Neuronal stem cell (in vitro differentiated cells): ENCODE results near the gene REN.
A peak's percentile ranks its signal among the peaks of the same experiment; 100 is the strongest.

Experiments
- DNase-seq: peaks from one replicate; pipeline ENCODE4 v3.0.0-alpha.2; 2013; ENCODE audit warnings: low spot score
- H2AFZ ChIP-seq: one replicate; pipeline ENCODE4 v1.6.1; 2013; ENCODE audit warnings: mild to moderate bottlenecking, low read length, inconsistent platforms
- H2AK5ac ChIP-seq: 2 replicates; pipeline ENCODE4 v1.6.1; 2013; ENCODE audit warnings: low read depth, mild to moderate bottlenecking, inconsistent platforms, low read length, moderate library complexity, mixed read lengths
- H2BK120ac ChIP-seq: 2 replicates; pipeline ENCODE4 v1.6.1; 2013; ENCODE audit warnings: low read depth, mild to moderate bottlenecking, inconsistent platforms, low read length, moderate library complexity, mixed read lengths
- H2BK12ac ChIP-seq: one replicate; pipeline ENCODE4 v1.6.1; 2013; ENCODE audit warnings: low read length, inconsistent platforms
- H2BK15ac ChIP-seq: 2 replicates; pipeline ENCODE4 v1.6.1; 2013; ENCODE audit warnings: mild to moderate bottlenecking, low read length, inconsistent platforms, mixed read lengths
- H2BK5ac ChIP-seq: one replicate; pipeline ENCODE4 v1.6.1; 2013; ENCODE audit warnings: inconsistent platforms, mild to moderate bottlenecking, low read length, moderate library complexity
- H3K14ac ChIP-seq: one replicate; pipeline ENCODE4 v1.6.1; 2013; ENCODE audit warnings: low read length, inconsistent platforms
- H3K18ac ChIP-seq: 2 replicates; pipeline ENCODE4 v1.6.1; 2013; ENCODE audit warnings: low read length, inconsistent platforms
- H3K23ac ChIP-seq: 2 replicates; pipeline ENCODE4 v1.6.1; 2013; ENCODE audit warnings: low read depth, mild to moderate bottlenecking, mixed read lengths, low read length, inconsistent platforms; ENCODE audit not compliant: poor library complexity
- H3K27ac ChIP-seq: replicated peaks from 3 replicates; pipeline ENCODE4 v1.5.1; 2013; ENCODE audit warnings: low read length, inconsistent platforms
- H3K27me3 ChIP-seq, 3 experiments: 2 replicates each; pipeline ENCODE4 v1.6.1; 2013; ENCODE audit warnings: low read length in 3 of 3, mild to moderate bottlenecking in 2 of 3, inconsistent platforms in 1 of 3, low read depth in 1 of 3, mixed read lengths in 1 of 3, moderate library complexity in 1 of 3; ENCODE audit not compliant: control insufficient read depth in 3 of 3, insufficient read depth in 3 of 3
- H3K36me3 ChIP-seq, 2 donors: replicated peaks in 1 of 2; 2 replicates each; pipeline ENCODE4 v1.6.1; 2013; ENCODE audit warnings: low read length in 2 of 2; ENCODE audit not compliant: control insufficient read depth in 2 of 2, insufficient read depth in 2 of 2
- H3K4ac ChIP-seq: 2 replicates; pipeline ENCODE4 v1.6.1; 2013; ENCODE audit warnings: inconsistent platforms, mild to moderate bottlenecking, low read length, moderate library complexity
- H3K4me1 ChIP-seq, 2 donors: 1 replicate in 1 of 2; 2 replicates in 1 of 2; pipeline ENCODE4 v1.6.1; 2013; ENCODE audit warnings: low read length in 2 of 2, low read depth in 1 of 2; ENCODE audit not compliant: control insufficient read depth in 2 of 2, insufficient read depth in 1 of 2
- H3K4me2 ChIP-seq: one replicate; pipeline ENCODE4 v1.6.1; 2013; ENCODE audit warnings: mild to moderate bottlenecking, low read length, inconsistent platforms; ENCODE audit not compliant: insufficient read depth, poor library complexity, severe bottlenecking
- H3K4me3 ChIP-seq, 2 donors: 2 replicates each; pipeline ENCODE4 v1.5.1; 2013; ENCODE audit warnings: low read length in 2 of 2, mild to moderate bottlenecking in 2 of 2, inconsistent platforms in 1 of 2, moderate library complexity in 1 of 2
- H3K79me1 ChIP-seq: one replicate; pipeline ENCODE4 v1.6.1; 2013; ENCODE audit warnings: low read depth, mild to moderate bottlenecking, inconsistent platforms, low read length, moderate library complexity
- H3K9ac ChIP-seq: one replicate; pipeline ENCODE4 v1.6.1; 2013; ENCODE audit warnings: mild to moderate bottlenecking, low read depth, low read length, inconsistent platforms; ENCODE audit not compliant: poor library complexity
- H3K9me3 ChIP-seq, 2 donors: replicated peaks in 1 of 2; 2 replicates each; pipeline versions ENCODE3 to v1.6.1; 2013; ENCODE audit warnings: low read length in 2 of 2, mild to moderate bottlenecking in 2 of 2, inconsistent platforms in 1 of 2, low read depth in 1 of 2, mixed read lengths in 1 of 2, moderate library complexity in 1 of 2; ENCODE audit not compliant: control insufficient read depth in 2 of 2, insufficient read depth in 1 of 2
- H4K8ac ChIP-seq: one replicate; pipeline ENCODE4 v1.6.1; 2013; ENCODE audit warnings: low read depth, mild to moderate bottlenecking, inconsistent platforms, low read length, moderate library complexity
- H4K91ac ChIP-seq: one replicate; pipeline ENCODE4 v1.6.1; 2013; ENCODE audit warnings: low read length, low read depth, mild to moderate bottlenecking, inconsistent platforms; ENCODE audit not compliant: poor library complexity
- WGBS, 2 donors: extraction: QIAGEN DNeasy Blood & Tissue Kit; methylation state at CpG; one replicate each; pipeline ENCODE4 v1.1.7; 2013; ENCODE audit warnings: missing lambda C conversion rate in 2 of 2, mixed read lengths in 1 of 2; ENCODE audit not compliant: insufficient read length in 2 of 2, insufficient replicate concordance in 1 of 2; ENCODE audit errors: extremely low coverage in 2 of 2; 5-methylcytosine and 5-hydroxymethylcytosine counted together

Gene REN

DNA sequence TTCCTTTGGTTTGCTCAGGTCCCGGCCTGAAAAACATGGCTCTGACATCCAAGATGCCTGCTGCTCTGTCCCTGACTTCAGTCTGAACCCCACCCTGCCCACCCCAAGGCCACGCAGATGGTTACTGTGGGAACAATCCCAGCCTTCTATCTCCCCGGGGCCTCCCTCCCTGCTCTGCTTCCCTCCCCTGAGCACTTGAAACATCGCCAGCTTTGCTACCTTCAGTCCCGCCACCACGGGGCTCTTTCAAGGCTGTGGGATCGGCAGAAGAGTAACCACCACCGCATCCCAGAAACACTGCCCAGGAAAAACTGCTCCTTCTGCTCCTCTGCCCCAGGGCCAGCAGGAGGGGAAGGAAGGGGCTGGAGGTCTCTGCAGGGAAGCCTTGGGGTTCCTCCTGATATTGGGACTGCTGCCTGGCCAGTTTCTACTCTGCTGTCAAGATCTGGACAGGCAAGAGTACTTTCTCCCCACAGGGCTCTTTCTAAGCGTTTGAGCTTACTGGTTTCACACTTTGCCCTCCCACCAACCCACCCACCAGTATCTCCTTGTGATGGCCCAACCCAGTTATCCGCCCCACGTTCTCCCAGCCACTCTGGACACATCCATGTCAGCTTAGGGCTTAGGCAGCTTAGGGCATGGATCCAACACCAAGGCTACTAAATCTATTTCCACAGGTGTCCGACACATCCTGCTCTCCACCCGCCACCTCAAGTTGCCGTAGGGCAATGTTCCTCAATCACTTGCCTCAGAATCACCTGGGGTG, 22.7 kb downstream of the REN start:
- Histone ChIP-seq H2AFZ (no peak overlapping the region), H3K36me3 (no peaks in the 10 kb centered on the region), H3K79me1 (no peaks in the 10 kb centered on the region), H3K9ac (no peak overlapping the region), H2BK5ac (no peak overlapping the region), H3K23ac (no peak overlapping the region), H4K91ac (no peak overlapping the region), H3K27me3 (peaks cover 0 to 3% (median 0%) of the 10 kb centered on the region in 3 experiments), H3K4ac (no peak overlapping the region), H4K8ac (no peak overlapping the region), H3K14ac (no peak overlapping the region), H3K9me3 (no peaks in the 10 kb centered on the region), H3K18ac (no peak overlapping the region), H2BK15ac (no peak overlapping the region), H3K27ac (no peak overlapping the region), H2AK5ac (no peak overlapping the region), H2BK12ac (no peak overlapping the region), H3K4me3 (no peak overlapping the region), H3K4me1 (peaks cover 6 to 10% of the 10 kb centered on the region in 2 donors), H2BK120ac (no peak overlapping the region), H3K4me2 (no peak overlapping the region)
- no CpG with 5 or more reads among the region's 14 CpGs for WGBS, 2 donors
- DNase-seq: no peak

DNA sequence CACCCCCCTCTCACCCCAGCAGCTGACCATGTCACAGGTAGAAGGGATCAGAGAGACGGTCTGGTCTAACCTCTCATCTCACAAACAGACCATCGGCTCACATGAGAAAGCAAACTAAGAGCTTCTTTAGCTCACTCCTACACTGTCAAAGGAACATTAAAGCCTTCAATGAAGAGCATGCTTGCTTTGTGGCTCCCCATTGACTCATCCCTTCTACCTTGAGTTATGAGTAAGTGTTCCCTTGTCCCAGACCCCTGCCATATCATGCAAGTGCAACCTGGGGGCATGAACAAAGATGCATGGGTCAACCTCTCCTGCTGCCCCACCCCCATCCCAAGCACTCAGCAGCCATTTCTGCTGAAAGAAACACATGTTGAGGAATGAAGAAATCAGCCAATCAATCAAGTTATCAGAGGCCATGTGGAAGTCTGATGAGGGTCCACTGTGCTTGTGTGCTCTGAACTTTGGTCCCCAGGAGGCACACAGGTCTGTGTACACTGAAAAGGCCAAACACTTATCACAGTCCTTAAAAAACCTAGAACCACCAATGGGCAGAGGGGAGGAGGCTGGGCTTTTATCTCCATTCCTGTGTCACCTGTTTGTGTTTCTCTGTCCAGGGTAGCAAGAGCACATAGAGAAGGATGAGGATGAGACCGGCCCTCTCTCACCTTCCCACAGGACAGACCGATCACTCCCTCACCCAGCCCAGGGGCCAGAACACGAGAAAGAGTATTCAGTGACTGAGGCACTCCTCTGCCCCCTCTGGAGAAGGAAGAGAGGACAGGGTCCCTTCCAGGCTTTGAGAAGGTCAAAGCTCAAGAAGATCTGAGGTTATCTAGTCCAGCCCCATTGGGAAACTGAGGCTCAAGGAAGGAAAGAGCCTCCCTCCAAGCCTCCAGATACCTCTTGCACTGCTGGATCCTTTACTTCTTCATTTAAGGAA, 23.8 kb downstream of the REN start:
- Histone ChIP-seq H2AK5ac (no peak overlapping the region), H3K4me2 (no peak overlapping the region), H3K4ac (no peak overlapping the region), H2BK120ac (no peak overlapping the region), H3K4me1 (no peaks in the 10 kb centered on the region), H3K27me3 (no peaks in the 10 kb centered on the region), H3K9me3 (no peaks in the 10 kb centered on the region), H2AFZ (no peak overlapping the region), H3K79me1 (no peaks in the 10 kb centered on the region), H3K18ac (peak overlapping the region; percentile 64), H2BK15ac (no peak overlapping the region), H3K9ac (no peak overlapping the region), H3K14ac (no peak overlapping the region), H2BK5ac (no peak overlapping the region), H4K91ac (no peak overlapping the region), H4K8ac (no peak overlapping the region), H2BK12ac (no peak overlapping the region), H3K27ac (no peak overlapping the region), H3K4me3 (no peak overlapping the region), H3K23ac (no peak overlapping the region), H3K36me3 (no peaks in the 10 kb centered on the region)
- no CpG with 5 or more reads among the region's 5 CpGs for WGBS, 2 donors
- no peak for DNase-seq

DNA sequence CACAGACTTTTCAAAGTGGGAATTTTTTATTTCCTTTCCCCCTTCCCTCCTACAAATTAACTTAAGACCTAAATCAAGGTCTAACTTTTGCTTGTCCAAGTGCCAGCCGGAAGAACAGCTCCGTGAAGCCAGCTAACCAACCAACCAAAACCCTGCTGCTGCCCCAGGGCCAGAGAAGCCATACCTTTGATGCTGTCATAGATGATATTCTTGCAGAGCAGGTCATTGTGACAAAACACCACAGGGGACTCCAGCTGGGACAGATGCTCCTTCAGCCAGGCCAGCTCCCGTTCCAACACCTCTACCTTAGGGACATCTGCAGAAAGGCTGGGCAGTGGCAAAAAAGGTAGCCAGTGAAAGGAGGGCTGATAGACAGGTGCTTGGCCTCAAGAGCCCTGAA, 25.0 kb downstream of the REN start:
- H3K14ac ChIP-seq: no peak overlapping the region
- H3K4me2 ChIP-seq: no peak overlapping the region
- H3K4ac ChIP-seq: no peak overlapping the region
- DNase-seq: no peak
- no peaks in the 10 kb centered on the region for H3K27me3 ChIP-seq
- no peak overlapping the region for H4K91ac ChIP-seq
- WGBS, 2 donors: no CpG with 5 or more reads among the region's 3 CpGs
- no peaks in the 10 kb centered on the region for H3K9me3 ChIP-seq
- H3K36me3 ChIP-seq: no peaks in the 10 kb centered on the region
- no peak overlapping the region for H2BK120ac ChIP-seq
- no peak overlapping the region for H2AFZ ChIP-seq
- H3K23ac ChIP-seq: no peak overlapping the region
- no peak overlapping the region for H4K8ac ChIP-seq
- no peak overlapping the region for H2BK5ac ChIP-seq
- H2AK5ac ChIP-seq: no peak overlapping the region
- no peak overlapping the region for H3K4me3 ChIP-seq
- no peak overlapping the region for H2BK12ac ChIP-seq
- no peaks in the 10 kb centered on the region for H3K4me1 ChIP-seq
- H3K18ac ChIP-seq: no peak overlapping the region
- no peaks in the 10 kb centered on the region for H3K79me1 ChIP-seq
- no peak overlapping the region for H2BK15ac ChIP-seq
- H3K27ac ChIP-seq: no peak overlapping the region
- no peak overlapping the region for H3K9ac ChIP-seq

DNA sequence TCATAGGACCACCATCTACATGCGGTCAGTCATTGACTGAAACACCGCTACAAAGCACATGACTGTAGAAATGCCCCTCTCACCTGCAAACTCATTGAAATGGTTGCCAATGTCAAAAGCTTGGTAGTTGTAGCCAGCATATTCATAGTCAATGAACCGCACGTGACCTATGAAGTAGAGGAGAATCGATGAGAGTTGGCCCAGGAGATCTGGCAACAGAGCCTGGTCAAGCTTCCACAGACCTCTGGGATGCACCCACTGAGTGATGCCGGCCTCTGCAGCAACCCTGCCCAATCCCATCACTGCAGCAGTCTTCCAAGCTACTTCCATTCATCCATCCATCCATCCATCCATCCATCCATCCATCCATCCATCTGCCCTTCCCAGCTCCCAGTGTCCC, 26.2 kb downstream of the REN start:
- H3K4me3 ChIP-seq: no peak overlapping the region
- no peak overlapping the region for H3K27ac ChIP-seq
- no peak overlapping the region for H4K91ac ChIP-seq
- no peaks in the 10 kb centered on the region for H3K4me1 ChIP-seq
- peaks cover 0 to 6% of the 10 kb centered on the region in 2 donors for H3K36me3 ChIP-seq
- no peak overlapping the region for H3K4ac ChIP-seq
- no peak overlapping the region for H2BK15ac ChIP-seq
- no peak for DNase-seq
- no peak overlapping the region for H2BK120ac ChIP-seq
- no peaks in the 10 kb centered on the region for H3K9me3 ChIP-seq
- no peak overlapping the region for H3K9ac ChIP-seq
- H2AFZ ChIP-seq: no peak overlapping the region
- H3K79me1 ChIP-seq: no peaks in the 10 kb centered on the region
- no peak overlapping the region for H3K18ac ChIP-seq
- no peak overlapping the region for H3K4me2 ChIP-seq
- H3K27me3 ChIP-seq: no peaks in the 10 kb centered on the region
- no peak overlapping the region for H2BK12ac ChIP-seq
- H3K14ac ChIP-seq: no peak overlapping the region
- no peak overlapping the region for H2AK5ac ChIP-seq
- no CpG with 5 or more reads among the region's 6 CpGs for WGBS, 2 donors
- no peak overlapping the region for H4K8ac ChIP-seq
- no peak overlapping the region for H2BK5ac ChIP-seq
- no peak overlapping the region for H3K23ac ChIP-seq
